C1 segment of cervical spinal cord (tissue), 14 donors: ENCODE results near the gene ATP6V1C2.
"Not testable (repeated sequence)": the region's sequence is repeated elsewhere in the genome, so short reads cannot be mapped to it uniquely, and the experiment has no call there.

Source experiments
- DNase-seq, 14 donors: peaks; one replicate each; lab custom pipeline; 2025; lab: John Stamatoyannopoulos, UW

The ATP6V1C2 gene

DNA sequence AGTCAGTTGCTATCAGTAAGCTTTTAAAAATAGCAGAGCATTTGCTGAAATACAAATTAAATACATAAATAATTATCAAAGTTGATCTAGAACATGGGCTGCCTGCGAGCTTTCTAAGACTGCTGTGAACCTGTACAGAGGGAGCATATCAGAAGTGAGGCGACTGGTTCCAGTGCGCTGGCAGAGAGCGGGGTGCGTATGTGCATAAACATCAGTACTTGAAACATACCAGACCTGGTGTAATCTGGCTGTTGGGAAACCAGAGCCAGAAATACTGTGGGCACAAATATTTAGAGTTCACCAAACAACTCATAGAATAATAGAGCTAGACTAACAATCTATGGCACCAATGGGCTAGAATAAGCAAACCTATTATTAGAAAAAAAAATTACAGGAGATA is 63.8 kb downstream of the ATP6V1C2 start:
- DNase-seq: no peak

DNA sequence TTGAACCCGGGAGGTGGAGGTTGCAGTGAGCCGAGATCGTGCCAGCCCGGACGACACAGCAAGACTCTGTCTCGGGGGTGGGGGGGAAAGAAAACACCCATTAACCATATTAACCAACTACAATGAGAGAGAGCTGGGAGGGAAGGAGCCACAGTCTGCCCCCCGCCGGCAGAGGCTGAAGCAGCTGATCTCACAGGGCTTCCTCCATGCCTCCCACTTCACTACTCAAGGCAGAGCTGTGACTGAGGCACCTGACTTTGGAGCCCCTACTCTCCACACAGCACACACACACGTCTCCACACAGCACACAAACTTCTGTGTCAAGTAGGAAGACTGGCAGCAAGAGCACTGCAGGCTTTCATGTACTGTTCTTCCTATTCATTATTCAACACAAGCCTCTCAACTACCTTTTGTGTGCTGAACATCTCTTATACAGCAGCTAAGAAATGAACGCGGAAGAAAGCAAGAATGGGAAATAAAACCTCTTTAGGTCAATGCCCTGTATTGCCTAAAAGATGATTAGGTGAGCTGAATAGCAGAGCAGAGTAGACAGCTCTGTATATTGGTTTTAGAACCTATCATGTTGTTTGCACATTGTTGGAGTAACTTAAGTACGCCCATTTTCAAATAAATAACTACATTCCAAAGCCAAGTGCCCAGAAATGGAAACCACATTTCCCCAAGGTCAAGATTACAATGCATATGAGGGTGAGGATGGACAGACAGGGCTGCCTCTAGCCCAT is 65.0 kb downstream of the ATP6V1C2 start:
- no peak for DNase-seq

DNA sequence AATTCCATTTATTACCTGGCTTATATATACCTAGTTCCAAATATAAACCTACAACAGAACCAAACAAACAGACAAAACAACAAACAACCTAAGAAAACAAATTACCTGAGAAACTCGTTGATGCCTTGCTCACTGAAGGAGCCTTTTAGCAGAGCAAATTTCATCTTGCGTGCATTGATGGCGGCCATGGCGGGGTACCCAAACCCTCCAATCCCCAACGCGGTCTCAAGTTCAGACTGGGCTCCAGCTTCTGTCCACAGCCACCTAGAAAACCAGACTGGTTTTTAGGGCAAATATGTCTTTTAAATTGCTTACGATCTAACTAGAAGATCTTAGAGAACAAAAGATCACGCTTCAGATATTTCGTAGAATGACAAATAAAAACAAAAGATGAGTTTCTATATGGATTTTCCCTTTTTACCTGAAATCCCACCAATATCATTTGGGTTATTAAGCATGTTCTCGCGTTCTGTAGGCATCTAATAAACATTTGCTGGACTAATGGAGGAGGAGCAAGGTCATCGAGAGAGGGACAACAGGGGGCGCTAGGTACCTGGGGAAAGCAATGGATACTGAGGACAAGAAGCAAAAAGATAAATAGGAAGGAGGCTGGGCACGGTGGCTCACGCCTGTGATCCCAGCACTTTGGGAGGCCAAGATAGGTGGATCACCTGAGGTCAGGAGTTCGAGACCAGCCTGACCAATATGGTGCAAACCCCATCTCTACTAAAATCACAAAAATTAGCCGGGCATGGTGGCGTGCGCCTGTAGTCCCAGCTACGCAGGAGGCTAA is 65.9 kb downstream of the ATP6V1C2 start:
- no peak for DNase-seq

DNA sequence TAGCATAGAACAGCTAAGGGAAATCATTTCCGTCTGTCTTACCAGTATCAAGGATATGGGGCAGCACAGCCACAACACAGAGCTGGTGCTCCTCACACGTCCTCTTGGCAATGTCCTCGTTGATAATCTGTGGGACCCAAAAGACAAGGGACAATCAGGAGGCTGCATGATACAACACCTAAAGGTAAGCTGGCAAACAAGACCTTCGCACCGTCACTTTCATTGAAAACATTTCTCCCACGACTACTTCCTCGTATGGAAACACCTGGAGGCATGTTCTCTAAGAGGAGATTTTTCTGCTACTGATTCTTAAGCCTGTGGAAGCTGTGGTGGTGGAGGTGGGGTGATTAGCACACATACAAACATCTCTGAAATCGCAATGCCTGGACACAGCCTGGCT is 67.4 kb downstream of the ATP6V1C2 start:
- no peak for DNase-seq

DNA sequence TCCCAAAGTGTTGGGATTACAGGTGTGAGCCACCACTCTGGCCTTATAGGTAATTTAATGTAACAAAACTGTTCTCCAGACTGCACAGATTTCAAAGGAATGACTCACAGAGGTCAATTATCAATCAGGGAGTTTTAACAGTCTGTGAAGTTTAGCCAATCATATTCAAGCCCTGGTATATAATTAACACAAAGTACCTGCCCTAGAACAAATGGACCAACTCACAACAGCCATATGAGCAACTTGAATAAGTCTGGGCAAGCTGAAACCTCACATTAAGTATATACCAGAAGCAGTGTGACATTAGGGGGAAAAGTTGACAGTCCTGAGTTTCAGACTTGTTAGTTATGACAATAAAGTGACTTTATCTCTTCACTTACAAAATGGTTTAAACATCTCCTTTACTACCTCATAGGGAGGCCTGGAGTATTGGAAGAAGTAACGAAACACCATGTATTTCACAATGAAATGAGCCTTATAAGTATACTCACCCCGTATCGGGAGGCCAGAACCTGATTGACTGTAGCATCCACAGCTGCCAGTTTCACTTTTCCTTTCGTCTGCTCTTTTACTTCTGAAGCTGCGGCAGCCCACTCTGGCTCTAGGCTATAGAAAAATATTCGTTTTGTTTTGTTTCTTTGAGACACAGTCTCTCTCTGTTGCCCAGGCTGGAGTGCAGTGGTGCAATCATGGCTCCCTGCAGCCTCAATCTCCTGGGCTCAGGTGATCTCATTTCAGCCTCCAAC is 69.0 kb downstream of the ATP6V1C2 start:
- no peak for DNase-seq

DNA sequence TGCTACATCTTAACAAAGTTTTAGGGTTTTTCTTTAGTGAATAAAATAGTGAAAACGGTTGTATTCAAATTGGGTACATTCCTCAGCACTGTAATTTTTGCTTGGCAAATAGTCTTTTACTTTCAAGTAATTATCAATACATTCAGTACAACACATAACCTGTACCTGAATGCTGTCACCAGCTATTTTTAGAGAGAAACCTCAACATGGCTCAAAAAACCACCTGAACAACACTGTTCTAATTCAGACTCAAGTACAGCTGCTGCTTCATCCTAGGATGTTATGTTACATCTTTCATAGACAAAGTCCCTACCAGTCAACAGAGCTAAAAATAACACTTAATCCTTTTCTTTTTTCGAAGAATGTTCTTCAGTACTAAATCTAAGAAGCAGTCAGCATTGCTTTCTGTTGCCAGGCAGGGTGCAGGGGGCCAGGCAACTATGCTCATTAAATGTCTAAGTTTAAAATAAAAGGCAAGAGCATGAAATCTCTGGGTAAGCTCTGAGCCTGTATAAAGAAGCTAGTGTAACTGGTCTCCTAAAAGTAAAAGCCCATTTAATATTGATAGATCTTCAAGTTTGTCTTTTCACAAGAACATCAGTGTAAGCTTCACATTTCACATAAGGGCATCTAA is 70.7 kb downstream of the ATP6V1C2 start:
- DNase-seq: no peak

DNA sequence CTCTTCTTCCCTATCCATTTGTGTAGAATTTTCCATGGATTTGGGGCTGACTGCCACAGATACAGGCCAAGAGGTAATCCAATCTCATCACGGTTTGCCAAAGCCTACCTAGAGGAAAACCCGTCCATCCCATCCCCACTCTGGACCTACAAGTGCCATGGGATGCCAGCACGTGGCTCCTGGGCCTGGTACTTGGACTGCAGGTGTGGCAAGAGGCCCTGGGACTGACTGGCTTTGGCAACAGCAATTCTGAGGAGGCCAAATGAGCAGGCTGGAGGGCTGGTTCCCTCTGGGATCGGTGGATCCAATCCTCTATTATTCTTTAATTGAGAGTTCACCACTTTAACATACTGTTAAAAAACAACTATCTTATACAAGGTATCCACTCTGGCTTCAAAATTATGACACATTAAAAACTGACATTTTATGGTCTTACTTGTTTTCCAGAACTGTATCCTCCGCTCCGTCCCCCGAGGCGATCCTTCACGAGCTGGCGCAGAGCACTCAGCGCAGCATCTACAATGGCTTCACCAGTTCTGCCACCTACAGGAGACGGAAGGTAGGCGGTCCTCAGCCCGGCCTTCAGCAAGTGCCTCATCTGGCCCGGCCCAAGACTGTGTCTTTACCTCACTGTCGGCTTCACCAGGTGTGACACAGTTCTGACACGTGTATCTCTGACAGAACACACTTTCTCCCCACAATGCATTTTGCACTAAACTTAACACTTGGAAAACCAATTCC is 71.4 kb downstream of the ATP6V1C2 start:
- peak in 1 of 14 donors; percentile 20 for DNase-seq

DNA sequence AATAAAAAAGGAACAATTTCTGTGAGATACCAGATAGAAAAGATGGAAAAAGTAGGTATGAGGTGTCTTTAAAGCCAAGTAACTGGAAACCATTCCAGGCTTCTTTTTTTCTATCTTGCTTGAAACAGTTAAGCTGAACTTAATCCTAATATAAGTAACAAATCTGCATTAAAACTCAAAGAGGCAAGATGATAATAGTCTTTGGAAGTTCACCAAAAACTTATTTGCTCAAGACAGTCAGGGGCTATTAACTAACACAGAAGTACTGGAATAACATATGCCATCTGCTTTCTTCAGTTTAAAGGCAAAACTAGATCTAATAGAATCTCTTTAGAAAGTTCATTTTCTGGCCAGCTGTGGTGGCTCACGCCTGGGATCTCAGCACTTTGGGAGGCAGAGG is 72.4 kb downstream of the ATP6V1C2 start:
- DNase-seq: no peak

DNA sequence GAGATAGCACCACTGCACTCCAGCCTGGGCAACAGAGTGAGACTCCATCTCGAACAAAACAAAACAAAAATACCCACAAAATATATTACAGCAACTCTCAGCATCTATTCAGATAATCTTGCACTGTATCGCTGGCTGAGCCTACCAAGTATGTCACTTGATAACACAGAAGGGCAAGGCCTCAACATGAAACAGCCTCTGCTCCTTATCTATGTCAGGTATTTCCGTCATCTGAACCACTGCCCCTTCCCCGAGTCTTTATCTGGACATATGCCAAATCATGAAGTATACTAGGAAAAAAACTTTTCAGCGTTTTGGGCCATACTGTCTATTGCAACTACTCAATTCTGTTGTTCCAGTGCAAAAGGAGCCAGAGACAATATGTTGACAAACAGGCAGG is 73.4 kb downstream of the ATP6V1C2 start:
- DNase-seq: no peak

DNA sequence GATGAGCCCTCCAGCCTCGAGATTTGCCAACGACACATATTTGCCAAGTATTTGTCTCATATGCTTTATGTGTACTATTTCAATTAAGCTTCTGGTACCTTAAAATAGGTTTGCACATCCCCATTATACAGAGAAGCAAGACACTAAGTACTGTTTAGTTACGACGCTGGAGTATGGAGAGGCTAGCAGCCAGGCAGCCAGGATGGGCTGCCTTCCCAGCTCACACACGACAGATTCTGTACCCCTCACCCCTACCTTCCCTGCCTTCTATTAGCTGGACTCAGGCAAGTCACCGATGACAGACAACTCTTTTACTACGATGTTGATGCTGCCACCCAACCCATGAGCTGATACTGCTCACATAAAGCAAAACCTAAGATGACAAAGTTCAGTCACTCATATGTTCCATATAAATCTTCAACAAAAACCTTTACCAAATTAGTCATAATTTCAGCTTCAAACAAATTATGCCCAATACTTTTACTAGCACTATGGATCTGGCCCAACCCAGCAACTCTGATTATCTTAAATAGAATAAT is 74.1 kb downstream of the ATP6V1C2 start:
- no peak for DNase-seq

DNA sequence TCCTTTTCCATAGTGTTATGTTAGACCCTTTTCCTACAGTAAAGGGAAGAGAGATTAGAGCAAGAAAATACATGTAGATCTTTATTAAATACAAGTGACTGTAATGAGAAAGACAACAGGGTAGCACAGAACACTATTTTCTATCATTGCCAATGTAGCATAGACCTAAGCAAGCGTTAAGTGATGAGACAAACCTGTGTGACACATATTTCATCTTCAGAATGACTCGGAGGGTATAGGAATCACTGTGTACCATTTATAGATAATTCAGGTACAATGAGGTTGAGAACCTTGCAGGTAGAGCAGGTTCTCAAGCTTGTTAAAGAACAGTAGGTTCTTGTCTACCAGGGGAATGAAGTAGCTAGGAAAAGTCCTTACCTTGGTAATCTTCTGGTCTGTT is 75.3 kb downstream of the ATP6V1C2 start:
- DNase-seq: no peak

DNA sequence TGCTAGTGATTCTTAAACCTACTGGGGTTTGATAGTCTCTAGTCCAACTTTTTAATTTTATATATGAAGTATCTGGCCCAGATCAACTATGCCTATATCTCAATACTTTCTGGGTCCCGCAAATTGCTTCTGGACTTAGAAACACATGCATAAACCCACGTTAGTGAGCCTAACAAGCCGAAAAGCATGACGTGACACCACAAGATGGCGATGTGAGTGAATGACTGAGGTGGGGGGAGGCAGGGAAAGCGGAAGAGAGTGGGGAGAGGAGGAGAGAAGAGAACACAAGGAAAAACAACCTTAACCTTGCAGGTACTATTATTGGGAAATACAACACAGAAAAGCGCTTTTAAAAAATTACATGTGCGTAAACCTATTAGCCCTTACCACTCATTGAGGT is 77.4 kb downstream of the ATP6V1C2 start:
- no peak for DNase-seq

DNA sequence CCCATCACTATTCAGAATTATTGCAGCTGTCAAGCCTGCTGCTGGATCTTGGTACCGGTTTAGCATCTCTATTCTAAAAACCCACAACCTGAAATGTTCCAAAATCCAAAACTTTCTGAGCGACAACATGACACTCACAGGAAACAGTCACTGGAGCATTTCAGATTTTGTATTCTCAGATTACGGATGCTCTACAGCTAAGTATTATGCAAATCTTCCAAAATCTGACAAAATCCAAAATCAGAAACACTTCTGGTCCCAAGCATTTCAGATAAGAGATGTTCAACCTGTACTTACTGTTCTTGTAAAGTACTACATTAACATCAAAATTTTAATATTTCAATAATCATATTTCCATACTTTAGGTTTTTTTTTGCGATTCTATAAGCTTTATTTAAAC is 78.7 kb downstream of the ATP6V1C2 start:
- DNase-seq: no peak

DNA sequence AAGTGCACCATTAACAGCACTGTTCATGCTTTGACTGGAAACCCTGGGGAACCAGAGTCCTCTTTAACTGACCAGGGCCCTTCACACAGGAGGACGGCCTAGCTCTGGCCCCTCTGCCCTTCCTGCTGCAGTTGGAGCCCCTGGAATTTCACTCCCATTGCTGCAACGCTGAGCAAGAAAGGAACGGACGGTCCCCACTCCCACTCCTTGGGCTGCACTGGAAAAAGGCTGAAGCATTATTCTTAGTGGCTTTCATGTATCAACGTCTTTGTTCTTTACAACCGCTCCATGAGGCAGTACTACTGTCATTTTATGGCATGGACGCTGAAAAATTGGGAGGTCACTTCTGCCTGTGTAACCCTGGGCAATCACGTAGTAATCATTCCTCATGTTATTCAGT is 81.2 kb downstream of the ATP6V1C2 start:
- no peak for DNase-seq

DNA sequence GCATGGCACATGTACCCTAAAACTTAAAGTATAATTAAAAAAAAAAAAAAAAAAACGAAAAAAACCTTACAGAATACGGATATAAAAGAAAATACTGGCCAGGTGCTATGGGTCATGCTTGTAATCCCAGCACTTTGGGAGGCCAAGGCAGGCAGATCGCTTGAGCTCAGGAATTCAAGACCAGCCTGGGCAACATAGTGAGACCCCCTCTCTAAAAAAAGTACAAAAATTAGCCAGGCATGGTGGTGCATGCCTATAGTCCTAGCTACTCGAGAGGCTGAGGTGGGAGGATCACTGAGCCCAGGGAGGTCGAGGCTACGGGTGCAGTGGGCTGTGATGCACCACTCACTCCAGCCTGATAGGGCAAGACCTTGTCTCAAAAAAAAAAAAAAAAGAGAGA is 84.6 kb downstream of the ATP6V1C2 start:
- DNase-seq: not testable (repeated sequence)

DNA sequence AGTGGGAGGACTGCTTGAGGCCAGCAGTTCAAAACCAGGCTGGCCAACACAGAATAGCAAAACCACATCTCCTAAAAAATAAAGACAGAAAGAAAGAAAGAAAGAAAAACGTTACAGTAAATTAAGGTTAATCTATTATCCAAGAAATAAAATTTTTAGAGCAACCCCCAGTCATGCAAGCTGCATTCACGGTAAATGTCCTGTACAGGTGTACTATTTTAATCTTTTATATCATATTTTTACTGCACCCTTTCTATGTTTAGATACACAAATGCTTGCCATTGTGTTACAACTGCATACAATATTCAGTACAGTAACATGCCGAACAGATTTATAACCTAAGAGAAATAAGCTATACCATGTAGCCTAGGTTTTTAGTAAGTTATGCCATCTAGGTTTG is 85.1 kb downstream of the ATP6V1C2 start:
- DNase-seq: no peak

DNA sequence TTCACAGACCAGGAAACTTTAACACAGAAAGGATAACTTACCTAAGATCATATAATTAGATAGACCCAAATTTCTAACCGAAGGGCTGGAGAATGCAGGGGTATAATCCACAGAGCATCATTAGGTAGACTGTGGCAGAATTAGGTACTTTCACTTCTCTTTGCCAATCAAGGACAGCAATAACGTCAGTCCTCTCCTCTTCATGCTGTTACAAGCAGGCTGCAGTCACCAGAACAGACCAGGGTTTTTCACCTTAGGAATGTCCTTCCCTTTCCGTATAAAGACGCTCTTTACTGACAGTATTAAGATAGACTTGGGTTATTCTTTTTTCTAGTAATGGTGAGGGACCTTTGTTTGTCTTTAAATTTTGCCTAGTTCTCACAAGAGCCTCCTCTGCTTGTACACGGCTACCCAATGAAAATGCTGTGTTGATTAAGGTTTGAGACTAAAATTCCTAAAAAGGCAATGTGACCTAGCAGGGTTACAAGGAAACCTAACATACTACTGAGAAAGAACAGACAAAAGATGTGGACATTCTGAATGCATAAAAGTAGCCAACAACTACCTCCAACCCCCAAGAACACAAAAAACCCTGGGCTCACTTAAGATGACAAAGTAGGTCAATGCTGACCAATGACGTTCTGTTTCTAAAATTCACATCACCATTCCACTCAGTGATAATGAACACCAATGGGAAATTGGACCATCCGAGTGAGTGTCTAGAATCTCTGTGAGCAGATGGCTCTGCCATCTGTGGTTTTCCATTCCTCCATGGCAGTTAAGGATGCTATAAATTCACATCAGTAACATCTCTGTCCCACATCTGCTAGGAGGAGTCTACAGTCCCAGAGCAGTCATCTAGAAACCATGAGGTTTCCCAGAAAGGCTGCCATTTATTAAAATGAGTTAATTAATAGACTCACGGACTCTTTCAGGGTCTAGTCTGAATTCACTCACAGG is 89.1 kb downstream of the ATP6V1C2 start:
- peak in 1 of 14 donors; percentile 58 for DNase-seq

DNA sequence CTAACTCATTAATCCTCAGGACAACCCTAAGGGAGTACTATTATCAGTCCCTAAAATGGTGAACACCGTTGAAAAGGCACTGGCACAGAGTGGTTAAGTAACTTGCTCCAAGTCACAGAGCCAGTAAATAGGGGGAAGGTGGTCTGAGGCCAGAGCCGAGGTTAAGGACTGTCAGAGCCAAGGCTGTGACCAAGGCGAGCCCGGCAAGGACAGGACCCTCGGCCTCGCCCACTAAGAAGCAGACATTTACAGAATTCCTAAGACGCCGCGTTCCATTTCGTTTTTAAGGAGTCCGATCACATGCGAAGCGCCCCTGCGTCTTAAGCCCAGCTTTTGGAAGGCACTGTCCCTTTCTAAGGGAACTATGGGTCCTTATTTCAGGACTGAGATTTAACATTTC is 90.1 kb downstream of the ATP6V1C2 start:
- DNase-seq: no peak

DNA sequence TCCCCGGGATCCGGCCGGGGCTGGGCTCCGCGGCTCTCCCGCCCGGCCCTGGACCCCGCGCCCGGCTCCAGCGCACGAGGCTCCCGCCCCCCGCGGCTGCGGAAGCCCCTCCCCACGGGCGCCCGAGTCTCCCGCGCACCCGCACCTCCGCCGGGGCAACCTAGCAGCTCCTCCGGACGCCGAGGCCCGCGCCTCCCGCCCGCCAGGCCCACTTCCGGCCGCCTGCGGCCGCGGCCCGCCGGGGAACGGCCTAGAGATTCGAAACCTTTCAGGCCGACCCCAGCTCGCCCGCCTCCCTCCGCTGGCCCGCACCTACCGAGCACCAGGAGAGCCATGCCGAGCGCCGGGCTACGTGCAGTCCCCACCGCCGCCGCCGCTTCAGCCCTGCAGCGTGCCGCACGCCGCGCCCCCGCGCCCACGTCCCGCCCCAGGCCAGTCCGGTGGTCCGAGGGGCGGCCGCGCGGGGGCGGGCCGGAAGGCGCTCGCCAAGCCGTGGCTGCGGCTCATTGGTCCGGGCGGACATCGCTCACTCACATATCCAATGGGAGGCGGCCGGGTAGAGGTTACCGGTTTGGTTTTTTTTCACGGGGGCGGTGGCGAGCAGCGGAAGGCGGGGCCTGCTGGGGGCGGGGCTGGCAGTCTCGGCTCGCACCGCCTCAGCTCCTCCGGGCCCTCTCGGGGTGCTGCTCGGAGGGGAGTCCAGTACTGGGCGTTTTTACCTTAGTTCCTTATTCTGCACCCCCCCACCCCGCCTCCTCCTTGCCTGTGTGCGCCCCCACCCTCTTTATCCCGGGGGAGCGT is 91.1 kb downstream of the ATP6V1C2 start, which contains the start of gene PDIA6:
TSS of gene PDIA6 (minus strand) at position 424 of the 801 bp plus-strand sequence. CDS start at position 335, 89 bp downstream.
- peak; percentile 66 to 95 (median 94) for DNase-seq
